K562 (cell line): ENCODE measurements around the gene CLCNKB. TPM values are rescaled to one million over a fixed set of nuclear protein-coding genes. Genes with fewer than 3 reads are reported as not detected.

Source experiments
- ATAC-seq: fragments of 200-7000 bp; cut with Tn5 transposase; 3 replicates; pipeline ENCODE4 v1.9.1; 2020; ENCODE audit warnings: moderate library complexity
- BruUV-seq: library from RNA; stranded (reverse); fragments of 400-500 nt; replicated peaks from 2 replicates; lab custom pipeline; 2021; lab: Mats Ljungman, UMichigan
- CTCF ChIA-PET: fragments of 300-600 bp; formaldehyde crosslinking; extraction: SDS; loops from one replicate; lab custom pipeline; 2021; ENCODE audit warnings: low intra/inter-chr PET ratio; lab: Yijun Ruan, JAX
- POLR2A ChIA-PET: fragments of 300-600, 350-650 bp; sonication (Branson Sonifier 250); formaldehyde crosslinking; extraction: SDS; loops from one replicate; lab custom pipeline; 2021; ENCODE audit warnings: antibody characterized with exemption, inconsistent platforms; lab: Yijun Ruan, JAX
- DNase-seq, 4 experiments: peaks; one replicate each; pipeline versions ENCODE4 v3.0.0 to v3.0.0-alpha.2; 2011 to 2018; ENCODE audit warnings: low spot score in 3 of 4, mixed read lengths in 3 of 4; ENCODE audit errors: extremely low read depth in 1 of 4
- FAIRE-seq: peaks from 2 replicates; lab custom pipeline; 2011; peaks lifted over from hg19 to GRCh38; lab: Jason Lieb, UNC
- H2AFZ ChIP-seq: 2 replicates; pipeline ENCODE4 v1.6.0; 2011; ENCODE audit warnings: low read depth, low read length, control low read depth, inconsistent platforms
- H3K27ac ChIP-seq: fragments of 200-600 bp; 3 replicates; pipeline ENCODE4 v1.8.0; 2011; ENCODE audit warnings: low read depth, mild to moderate bottlenecking, control low read depth, inconsistent platforms, low read length, moderate library complexity, mixed read lengths; ENCODE audit errors: extremely low read depth
- H3K27me3 ChIP-seq, 2 experiments: fragments of 300-600 bp in 1 of 2; 2 replicates in 1 of 2; 3 replicates in 1 of 2; pipeline versions ENCODE4 v1.6.0 to v1.8.0; 2011; ENCODE audit warnings: inconsistent platforms in 2 of 2, low read length in 2 of 2, mild to moderate bottlenecking in 1 of 2, mixed read lengths in 1 of 2, moderate library complexity in 1 of 2; ENCODE audit not compliant: control insufficient read depth in 2 of 2, insufficient read depth in 2 of 2
- H3K36me3 ChIP-seq: fragments of 300-600 bp; 3 replicates; pipeline ENCODE4 v1.8.0; 2011; ENCODE audit warnings: mild to moderate bottlenecking, low read length, inconsistent platforms; ENCODE audit not compliant: control insufficient read depth, insufficient read depth
- H3K4me1 ChIP-seq, 2 experiments: fragments of 200-600 bp in 1 of 2; replicated peaks in 1 of 2; 2 replicates in 1 of 2; 3 replicates in 1 of 2; pipeline versions ENCODE4 v1.5.1 to v1.8.0; 2011; ENCODE audit warnings: inconsistent platforms in 2 of 2, low read length in 2 of 2, mild to moderate bottlenecking in 1 of 2, mixed read lengths in 1 of 2, moderate library complexity in 1 of 2; ENCODE audit not compliant: control insufficient read depth in 2 of 2, insufficient read depth in 2 of 2
- H3K4me2 ChIP-seq: 2 replicates; pipeline ENCODE4 v1.6.1; 2011; ENCODE audit warnings: low read length, control low read depth, inconsistent platforms, mixed read lengths; ENCODE audit not compliant: insufficient read depth
- H3K4me3 ChIP-seq: fragments of 200-600 bp; sonication (generic), shearing (Covaris generic); 2 replicates; pipeline ENCODE4 v1.5.1; 2016; ENCODE audit warnings: control low read depth, inconsistent platforms
- H3K79me2 ChIP-seq: fragments of 200-600 bp; 3 replicates; pipeline ENCODE4 v1.8.0; 2011; ENCODE audit warnings: low read length, inconsistent platforms; ENCODE audit not compliant: control insufficient read depth, insufficient read depth
- H3K9ac ChIP-seq, 2 experiments: 2 replicates each; pipeline versions ENCODE4 v1.6.0 to v1.6.1; 2011; ENCODE audit warnings: low read depth in 2 of 2, low read length in 2 of 2, control low read depth in 1 of 2, inconsistent platforms in 1 of 2, mild to moderate bottlenecking in 1 of 2, mixed read lengths in 1 of 2; ENCODE audit not compliant: insufficient read depth in 1 of 2
- H3K9me1 ChIP-seq: one replicate; pipeline ENCODE4 v1.6.0; 2011; ENCODE audit warnings: inconsistent platforms, mild to moderate bottlenecking, low read length, moderate library complexity; ENCODE audit not compliant: control insufficient read depth, insufficient read depth
- H3K9me3 ChIP-seq: replicated peaks from 2 replicates; pipeline ENCODE4 v1.5.1; 2011; ENCODE audit warnings: low read depth, low read length, inconsistent platforms; ENCODE audit not compliant: control insufficient read depth, insufficient read depth
- H4K20me1 ChIP-seq: replicated peaks from 2 replicates; pipeline ENCODE4 v1.6.1; 2011; ENCODE audit warnings: low read length, inconsistent platforms, mixed read lengths; ENCODE audit not compliant: control insufficient read depth, insufficient read depth
- ADNP ChIP-seq: fragments of 200-800 bp; sonication (Bioruptor generic); IDR thresholded peaks from 2 replicates; pipeline ENCODE4 v1.6.1; 2016; ENCODE audit warnings: missing genetic modification characterization, missing compliant biosample characterization
- BCOR ChIP-seq: fragments of 450-650 bp; IDR thresholded peaks from 2 replicates; pipeline ENCODE4 v1.6.1; 2016
- CBFA2T2 ChIP-seq: fragments of 450-650 bp; conservative IDR thresholded peaks from 2 replicates; pipeline ENCODE4 v1.6.1; 2017; ENCODE audit warnings: mild to moderate bottlenecking
- CBX3 ChIP-seq, 2 experiments: IDR thresholded peaks; 1 replicate in 1 of 2; 2 replicates in 1 of 2; pipeline ENCODE4 v1.6.1; 2012; ENCODE audit warnings: inconsistent platforms in 2 of 2, low read length in 2 of 2, borderline replicate concordance in 1 of 2, control low read depth in 1 of 2
- CHD2 ChIP-seq: IDR thresholded peaks from 2 replicates; pipeline ENCODE4 v1.6.1; 2011; ENCODE audit warnings: low read depth, low read length
- GABPB2 ChIP-seq: fragments of 250-450 bp; sonication (Bioruptor Pico); conservative IDR thresholded peaks from 2 replicates; pipeline ENCODE4 v1.5.1; 2021; ENCODE audit warnings: mild to moderate bottlenecking
- HDAC2 ChIP-seq: fragments of 450-650 bp; IDR thresholded peaks from 2 replicates; pipeline ENCODE4 v1.6.1; 2016; ENCODE audit warnings: mild to moderate bottlenecking
- KDM1A ChIP-seq, 2 experiments: fragments of 450-650 bp; IDR thresholded peaks; 2 replicates each; pipeline ENCODE4 v1.6.1; 2016; ENCODE audit warnings: mild to moderate bottlenecking in 2 of 2
- KLF6 ChIP-seq: fragments of 250-450 bp; sonication (Bioruptor Pico); IDR thresholded peaks from 2 replicates; pipeline ENCODE4 v1.4.0; 2020; ENCODE audit warnings: mild to moderate bottlenecking, moderate library complexity, borderline replicate concordance
- LARP7 ChIP-seq: fragments of 450-650 bp; IDR thresholded peaks from 2 replicates; pipeline ENCODE4 v1.6.1; 2016
- MAX ChIP-seq: sonication (generic); formaldehyde crosslinking; IDR thresholded peaks from 2 replicates; pipeline ENCODE4 v1.9.0; 2022; ENCODE audit warnings: mild to moderate bottlenecking, missing genetic modification reagents
- PPARD ChIP-seq: fragments of 250-450 bp; sonication (Bioruptor Pico); IDR thresholded peaks from 2 replicates; pipeline ENCODE4 v1.8.0; 2022; ENCODE audit warnings: inconsistent platforms, mild to moderate bottlenecking, moderate library complexity
- RBM25 ChIP-seq: fragments of 200-400 bp; formaldehyde crosslinking; IDR thresholded peaks from 2 replicates; pipeline ENCODE4 v1.6.1; 2018; ENCODE audit warnings: low read length, low read depth, moderate library complexity; ENCODE audit not compliant: severe bottlenecking
- RNF2 ChIP-seq: sonication (generic); IDR thresholded peaks from 2 replicates; pipeline ENCODE4 v1.6.1; 2016
- SIX5 ChIP-seq, 2 experiments: IDR thresholded peaks; 2 replicates each; pipeline ENCODE4 v1.6.1; 2011; ENCODE audit warnings: low read length in 2 of 2, borderline replicate concordance in 1 of 2, low read depth in 1 of 2, mild to moderate bottlenecking in 1 of 2, moderate library complexity in 1 of 2; ENCODE audit not compliant: insufficient read depth in 1 of 2
- SMARCC2 ChIP-seq: fragments of 450-650 bp; IDR thresholded peaks from 2 replicates; pipeline ENCODE4 v1.6.1; 2017; ENCODE audit warnings: antibody characterized with exemption, moderate library complexity, mild to moderate bottlenecking, low read depth
- SP2 ChIP-seq: IDR thresholded peaks from 2 replicates; pipeline ENCODE4 v1.6.1; 2011; ENCODE audit warnings: mild to moderate bottlenecking, low read depth, low read length, moderate library complexity; ENCODE audit not compliant: poor library complexity, severe bottlenecking; ENCODE audit errors: extremely low read depth
- TAF9B ChIP-seq: fragments of 450-650 bp; IDR thresholded peaks from 2 replicates; pipeline ENCODE4 v1.6.1; 2018; ENCODE audit warnings: mild to moderate bottlenecking; ENCODE audit not compliant: partially characterized antibody
- ZC3H11A ChIP-seq: IDR thresholded peaks from 2 replicates; pipeline ENCODE4 v1.6.1; 2012; ENCODE audit warnings: low read depth, low read length, improper control_type of control experiment
- ZC3H8 ChIP-seq: fragments of 450-650 bp; IDR thresholded peaks from 2 replicates; pipeline ENCODE4 v1.6.1; 2017
- ZNF121 ChIP-seq: sonication (generic); formaldehyde crosslinking; conservative IDR thresholded peaks from 2 replicates; pipeline ENCODE4 v1.8.0; 2022; ENCODE audit warnings: missing genetic modification reagents
- ZNF766 ChIP-seq: fragments of 200-800 bp; sonication (Bioruptor generic); conservative IDR thresholded peaks from 2 replicates; pipeline ENCODE4 v1.6.1; 2016; ENCODE audit warnings: missing genetic modification characterization, missing compliant biosample characterization
- WGBS: fragments of 100-300 bp; shearing (Covaris generic); methylation state at CpG from one replicate; pipeline ENCODE4 v1.1.6; 2016; ENCODE audit warnings: low coverage, mixed read lengths; ENCODE audit not compliant: insufficient coverage; ENCODE audit errors: missing lambda C conversion rate; 5-methylcytosine and 5-hydroxymethylcytosine counted together
- in situ Hi-C: fragments of 300-500 bp; cut with MboI; formaldehyde crosslinking; loops from 4 replicates; pipeline ENCODE4 v1.15.0; 2018; ENCODE audit warnings: inconsistent platforms, mixed read lengths
- intact Hi-C: fragments of 100-400 bp; cut with micrococcal nuclease; formaldehyde crosslinking; loops from 2 replicates; pipeline ENCODE4 v1.14.2; 2022
- polyA plus RNA-seq, 8 experiments: library from polyadenylated mRNA; depleted of rRNA in 4 of 8; stranded (reverse) in 5 of 8; unstranded in 3 of 8; fragments of >200 nt; fragmentation: Nextera tagmentation in 2 of 8; fragmentation: Illumina TruSeq in 1 of 8; extraction: Ambion mirVana in 2 of 8; extraction: Trizol in 1 of 8; gene quantifications; 2 replicates each; pipeline versions ENCODE4 v1.2.1 to v1.2.3, GENCODE V29; 2011 to 2014; ENCODE audit warnings: inconsistent platforms in 1 of 8, missing spikeins in 1 of 8
- total RNA-seq, 7 experiments: library from RNA; depleted of rRNA in 6 of 7; stranded (reverse); fragments of >200 nt in 6 of 7; fragmentation: Illumina TruSeq in 2 of 7; extraction: Trizol in 2 of 7; gene quantifications; 2 replicates each; pipeline versions ENCODE4 v1.2.1 to v1.2.3, GENCODE V29; 2011 to 2021; ENCODE audit warnings: low replicate concordance in 1 of 7
- TF ChIP-seq, protein P1 (sequence below): fragments of 250-450 bp; sonication (Bioruptor Pico); IDR thresholded peaks from 2 replicates; pipeline ENCODE4 v1.4.0; 2020; ENCODE audit warnings: mild to moderate bottlenecking

The CLCNKB gene
- total and polyA plus RNA-seq, 9 of the 15 experiments (the other 6 are each of a cell fraction or from before 2014, with no cell fraction given): 0.08 to 1.7 (median 0.64) TPM

GRCh38 chr1:16070640-16071355 is 27.2 kb downstream of the CLCNKB start:
- H3K4me1 ChIP-seq: peaks cover 10 to 31% of the 10 kb centered on the region in 2 experiments; a peak in 4 of 5 replicates
- intact Hi-C loops: loop anchor here (5.0 kb wide), 1 partner anchor 63 kb away; no protein-coding TSS in a partner anchor
- no peak overlapping the region for H2AFZ ChIP-seq
- 36% methylated on average over 9 of the region's 9 CpGs for WGBS
- H3K9me1 ChIP-seq: no peaks in the 10 kb centered on the region
- peaks cover 6 to 46% of the 10 kb centered on the region in 2 experiments for H3K27me3 ChIP-seq
- ATAC-seq: no peak
- H3K79me2 ChIP-seq: no peaks in the 10 kb centered on the region
- no TSS peak for BruUV-seq
- H3K27ac ChIP-seq: no peak overlapping the region
- no peaks in the 10 kb centered on the region for H3K9me3 ChIP-seq
- in situ Hi-C loops: no loop called here
- H3K9ac ChIP-seq: peak overlapping the region in 1 of 2 experiments; percentile 51; a peak in 1 of 4 replicates
- no peaks in the 10 kb centered on the region for H4K20me1 ChIP-seq
- CTCF ChIA-PET: no interaction called here
- H3K36me3 ChIP-seq: no peaks in the 10 kb centered on the region
- no peak overlapping the region for H3K4me3 ChIP-seq
- POLR2A ChIA-PET: interaction anchor here (0.5 to 0.6 kb wide), 2 partner anchors 10 to 23 kb away, joined by 3 read pairs; no protein-coding TSS in a partner anchor
- FAIRE-seq: no peak
- no peak overlapping the region for H3K4me2 ChIP-seq
- no peak for DNase-seq
- no peak for TF ChIP-seq SP2
- TF ChIP-seq SMARCC2: no peak
- TF ChIP-seq ZNF766 (CRISPR knock-in tag): no peak
- no peak for TF ChIP-seq LARP7
- TF ChIP-seq TAF9B: no peak
- no peak for TF ChIP-seq KLF6 (CRISPR knock-in tag)
- no peak for TF ChIP-seq SIX5 (IDR thresholded peaks at IDR 0.05; ENCODE audit: borderline replicate concordance in 1 of 2, insufficient read depth in 1 of 2, low read depth in 1 of 2, low read length in 2 of 2)
- TF ChIP-seq ZC3H8: no peak
- TF ChIP-seq ZC3H11A: no peak
- TF ChIP-seq ZNF121 (CRISPR knock-in tag): 0 out of 2 replicates have a peak, but pooled peaks have one; percentile 18
- TF ChIP-seq GABPB2 (CRISPR knock-in tag): no peak
- TF ChIP-seq, protein P1, sequence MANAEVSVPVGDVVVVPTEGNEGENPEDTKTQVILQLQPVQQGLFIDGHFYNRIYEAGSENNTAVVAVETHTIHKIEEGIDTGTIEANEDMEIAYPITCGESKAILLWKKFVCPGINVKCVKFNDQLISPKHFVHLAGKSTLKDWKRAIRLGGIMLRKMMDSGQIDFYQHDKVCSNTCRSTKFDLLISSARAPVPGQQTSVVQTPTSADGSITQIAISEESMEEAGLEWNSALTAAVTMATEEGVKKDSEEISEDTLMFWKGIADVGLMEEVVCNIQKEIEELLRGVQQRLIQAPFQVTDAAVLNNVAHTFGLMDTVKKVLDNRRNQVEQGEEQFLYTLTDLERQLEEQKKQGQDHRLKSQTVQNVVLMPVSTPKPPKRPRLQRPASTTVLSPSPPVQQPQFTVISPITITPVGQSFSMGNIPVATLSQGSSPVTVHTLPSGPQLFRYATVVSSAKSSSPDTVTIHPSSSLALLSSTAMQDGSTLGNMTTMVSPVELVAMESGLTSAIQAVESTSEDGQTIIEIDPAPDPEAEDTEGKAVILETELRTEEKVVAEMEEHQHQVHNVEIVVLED (CRISPR knock-in tag): no peak
- TF ChIP-seq CBFA2T2: no peak
- no peak for TF ChIP-seq CHD2
- peak; percentile 92 for TF ChIP-seq BCOR
- TF ChIP-seq RBM25: peak; percentile 96
- no peak for TF ChIP-seq PPARD
- no peak for TF ChIP-seq RNF2
- peak; percentile 76 for TF ChIP-seq ADNP (tag)
- TF ChIP-seq CBX3 (IDR thresholded peaks at IDR 0.05; ENCODE audit: borderline replicate concordance in 1 of 2, low read length in 2 of 2): 0 out of 3 replicates have a peak, but pooled peaks of 1 of the 2 experiments have one; percentile 12
- TF ChIP-seq KDM1A (IDR thresholded peaks at IDR 0.05): peak; percentile 72 to 83
- peak; percentile 67; the same call in 1 of the 2 replicates for TF ChIP-seq HDAC2
- 0 out of 2 replicates have a peak, but pooled peaks have one; percentile 15 for TF ChIP-seq MAX (CRISPR knock-in tag)
